GM12891 (cell line): Measurements from ENCODE around the gene GRM7.

Experiments
- PAX5 ChIP-seq: IDR thresholded peaks from 2 replicates; pipeline ENCODE4 v1.6.1; 2011; ENCODE audit warnings: low read length, moderate library complexity, mild to moderate bottlenecking; ENCODE audit not compliant: insufficient read depth, severe bottlenecking
- POLR2A ChIP-seq: IDR thresholded peaks from 2 replicates; pipeline ENCODE4 v1.6.1; 2011; ENCODE audit warnings: low read depth, low read length, control low read depth
- POLR2AphosphoS5 ChIP-seq: IDR thresholded peaks from 2 replicates; pipeline ENCODE4 v1.6.1; 2011; ENCODE audit warnings: low read depth, low read length, control low read depth
- SPI1 ChIP-seq: IDR thresholded peaks from 2 replicates; pipeline ENCODE4 v1.6.1; 2011; ENCODE audit warnings: low read depth, low read length, control low read depth
- TAF1 ChIP-seq: IDR thresholded peaks from 2 replicates; pipeline ENCODE4 v1.6.1; 2011; ENCODE audit warnings: low read depth, low read length, control low read depth

DNA sequence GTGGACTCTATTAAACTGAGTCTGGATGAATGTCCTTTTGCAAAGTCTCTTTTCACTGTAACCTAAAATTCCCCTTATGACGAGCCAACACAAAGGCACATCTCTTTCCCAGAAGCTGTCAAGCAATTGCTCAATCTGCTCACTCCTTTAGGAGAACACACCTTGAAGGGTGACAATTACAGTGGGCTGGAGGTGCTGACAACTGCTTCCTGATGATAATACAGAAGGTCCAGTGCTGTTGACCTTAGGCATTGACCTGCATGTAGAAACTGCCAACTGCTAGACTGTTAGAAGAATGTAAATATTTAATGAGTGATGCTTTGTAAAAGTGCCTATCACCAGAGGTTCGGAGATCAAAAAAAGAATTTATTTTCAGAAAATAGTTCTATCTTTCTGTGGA lies 757.7 kb downstream of the GRM7 start:
- TF ChIP-seq PAX5 (no peak), POLR2A (no peak), POLR2AphosphoS5 (no peak), SPI1 (no peak), TAF1 (no peak)
